Spleen (tissue), 11 donors: ENCODE measurements around the gene HERPUD2. TPM values are rescaled to one million over a fixed set of nuclear protein-coding genes. Genes with fewer than 3 reads are reported as not detected.

Experiments
- DNase-seq: peaks from one replicate; pipeline ENCODE4 v3.0.0-alpha.2; 2020
- H3K27ac ChIP-seq, 8 donors: fragments of 200-600 bp; sonication (generic) in 7 of 8; 1 replicate in 4 of 8; 2 replicates in 4 of 8; pipeline versions ENCODE4 v1.5.0 to v1.8.0; 2016 to 2021; ENCODE audit warnings: inconsistent platforms in 4 of 8, mild to moderate bottlenecking in 4 of 8, moderate library complexity in 1 of 8
- H3K27me3 ChIP-seq, 7 donors: fragments of 200-600 bp; sonication (generic) in 6 of 7; replicated peaks in 1 of 7; 1 replicate in 4 of 7; 2 replicates in 3 of 7; pipeline versions ENCODE4 v1.5.0 to v1.8.0; 2016 to 2021; ENCODE audit warnings: inconsistent platforms in 3 of 7, mild to moderate bottlenecking in 1 of 7
- H3K36me3 ChIP-seq, 6 donors: fragments of 200-600 bp; sonication (generic) in 5 of 6; 1 replicate in 4 of 6; 2 replicates in 2 of 6; pipeline versions ENCODE4 v1.5.0 to v1.8.0; 2016 to 2021; ENCODE audit warnings: inconsistent platforms in 2 of 6
- H3K4me1 ChIP-seq, 6 donors: fragments of 200-600 bp; sonication (generic) in 5 of 6; 1 replicate in 3 of 6; 2 replicates in 3 of 6; pipeline versions ENCODE4 v1.5.0 to v1.8.0; 2016 to 2021; ENCODE audit warnings: inconsistent platforms in 3 of 6
- H3K4me3 ChIP-seq, 8 donors: fragments of 200-600 bp; sonication (generic) in 7 of 8; 1 replicate in 4 of 8; 2 replicates in 4 of 8; pipeline versions ENCODE4 v1.5.0 to v1.8.0; 2016 to 2021; ENCODE audit warnings: inconsistent platforms in 4 of 8, mild to moderate bottlenecking in 4 of 8, moderate library complexity in 2 of 8
- H3K9me3 ChIP-seq, 8 donors: fragments of 200-600 bp; sonication (generic) in 7 of 8; 1 replicate in 4 of 8; 2 replicates in 4 of 8; pipeline versions ENCODE4 v1.5.0 to v1.8.0; 2016 to 2021; ENCODE audit warnings: inconsistent platforms in 4 of 8
- POLR2A ChIP-seq, 3 donors: fragments of 450-650 bp; IDR thresholded peaks; one replicate each; pipeline ENCODE4 v1.5.1; 2017; ENCODE audit warnings: antibody characterized with exemption in 3 of 3, mild to moderate bottlenecking in 1 of 3
- POLR2AphosphoS5 ChIP-seq, 3 donors: sonication (generic); formaldehyde crosslinking; IDR thresholded peaks; one replicate each; pipeline ENCODE4 v1.5.1; 2017; ENCODE audit warnings: antibody characterized with exemption in 3 of 3
- WGBS, 5 donors: extraction: QIAGEN DNeasy Blood & Tissue Kit in 3 of 5; methylation state at CpG; one replicate each; pipeline versions ENCODE4 v1.1.5 to v1.1.7; 2013 to 2018; 5-methylcytosine and 5-hydroxymethylcytosine counted together
- intact Hi-C: fragments of 100-400 bp; cut with DNase I; formaldehyde crosslinking; loops from one replicate; pipeline ENCODE4 v1.15.0; 2023; ENCODE audit warnings: low total_unique reads
- polyA plus RNA-seq, 3 donors: library from polyadenylated mRNA; stranded (reverse); fragments of 200-250 nt; gene quantifications; one replicate each; pipeline ENCODE4 v1.2.1, GENCODE V29; 2013
- total RNA-seq, 7 donors: library from RNA; depleted of rRNA in 3 of 7; stranded (reverse); fragments of >200 nt in 3 of 7; fragmentation: NEBNext Ultra II Directional in 4 of 7; extraction: Animal tissue kit (Norgen Biotek cat#: 25700) in 4 of 7; gene quantifications; one replicate each; pipeline versions ENCODE4 v1.1.0 to v1.2.1, GENCODE V29; 2016 to 2021
- TF ChIP-seq, protein P1 (sequence below), 11 experiments: fragments of 200-600 bp in 7 of 11; fragments of 450-650 bp in 4 of 11; sonication (generic) in 4 of 11; IDR thresholded peaks in 8 of 11; conservative IDR thresholded peaks in 3 of 11; 1 replicate in 7 of 11; 2 replicates in 4 of 11; pipeline versions ENCODE4 v1.4.0 to v1.8.0; 2016 to 2021; ENCODE audit warnings: antibody characterized with exemption in 11 of 11, inconsistent platforms in 4 of 11, mild to moderate bottlenecking in 1 of 11
- donor health status: healthy with polysubstance abuse.
- donor health status: DM: no; HTN: no; CAD: no; lungs with moderate emphysema.
- donor health status: DM: no; HTN: no; CAD: no.
- donor health status: Bipolar disorder and iron deficiency.
- donor health status: healthy.
- donor health status: DM: no; HTN: no; CAD: no.
- donor health status: DM: yes; HTN: yes; CAD: no.

Gene HERPUD2
- total and polyA plus RNA-seq, 10 donors = 11.1 to 46.6 (median 31.7) TPM

DNA sequence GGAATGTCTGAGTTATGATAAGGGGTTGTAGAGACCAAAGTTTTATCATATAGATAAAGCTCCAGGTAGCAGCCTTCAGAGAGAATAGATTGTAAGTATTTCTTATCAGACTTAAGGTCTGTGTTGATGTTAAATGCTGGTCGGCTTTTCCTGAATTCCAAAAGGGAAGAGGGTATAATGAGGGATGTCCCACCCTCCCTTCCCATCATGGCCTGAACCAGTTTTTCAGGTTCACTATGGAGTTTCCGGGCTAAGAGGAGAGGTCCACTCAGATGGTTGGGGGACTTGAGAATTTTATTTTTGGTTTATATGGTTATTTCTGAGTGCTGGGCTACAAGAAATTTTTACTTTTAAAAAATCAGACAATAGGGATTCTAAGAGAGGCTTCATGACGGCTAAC lies 45.2 kb downstream of the HERPUD2 start:
- Histone ChIP-seq H3K4me1 (peaks cover 14 to 68% (median 42%) of the 10 kb centered on the region in 6 donors), H3K27ac (no peak overlapping the region), H3K36me3 (peaks cover 0 to 48% (median 0%) of the 10 kb centered on the region in 6 donors), H3K27me3 (no peaks in the 10 kb centered on the region), H3K4me3 (no peak overlapping the region), H3K9me3 (peaks cover 0 to 20% (median 14%) of the 10 kb centered on the region in 8 donors)
- DNase-seq = no peak
- 95 to 100% (median 95%) methylated on average over 3 of the region's 3 CpGs for whole genome bisulfite sequencing, 5 donors
- intact Hi-C loops = no loop called here
- TF ChIP-seq, protein P1, sequence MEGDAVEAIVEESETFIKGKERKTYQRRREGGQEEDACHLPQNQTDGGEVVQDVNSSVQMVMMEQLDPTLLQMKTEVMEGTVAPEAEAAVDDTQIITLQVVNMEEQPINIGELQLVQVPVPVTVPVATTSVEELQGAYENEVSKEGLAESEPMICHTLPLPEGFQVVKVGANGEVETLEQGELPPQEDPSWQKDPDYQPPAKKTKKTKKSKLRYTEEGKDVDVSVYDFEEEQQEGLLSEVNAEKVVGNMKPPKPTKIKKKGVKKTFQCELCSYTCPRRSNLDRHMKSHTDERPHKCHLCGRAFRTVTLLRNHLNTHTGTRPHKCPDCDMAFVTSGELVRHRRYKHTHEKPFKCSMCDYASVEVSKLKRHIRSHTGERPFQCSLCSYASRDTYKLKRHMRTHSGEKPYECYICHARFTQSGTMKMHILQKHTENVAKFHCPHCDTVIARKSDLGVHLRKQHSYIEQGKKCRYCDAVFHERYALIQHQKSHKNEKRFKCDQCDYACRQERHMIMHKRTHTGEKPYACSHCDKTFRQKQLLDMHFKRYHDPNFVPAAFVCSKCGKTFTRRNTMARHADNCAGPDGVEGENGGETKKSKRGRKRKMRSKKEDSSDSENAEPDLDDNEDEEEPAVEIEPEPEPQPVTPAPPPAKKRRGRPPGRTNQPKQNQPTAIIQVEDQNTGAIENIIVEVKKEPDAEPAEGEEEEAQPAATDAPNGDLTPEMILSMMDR (IDR thresholded peaks at IDR 0.05 in 8 of 11, conservative IDR thresholded peaks at IDR 0.05 in 3 of 11) = no peak
- TF ChIP-seq POLR2A (IDR thresholded peaks at IDR 0.05) (no peak), POLR2AphosphoS5 (IDR thresholded peaks at IDR 0.05) (no peak)

DNA sequence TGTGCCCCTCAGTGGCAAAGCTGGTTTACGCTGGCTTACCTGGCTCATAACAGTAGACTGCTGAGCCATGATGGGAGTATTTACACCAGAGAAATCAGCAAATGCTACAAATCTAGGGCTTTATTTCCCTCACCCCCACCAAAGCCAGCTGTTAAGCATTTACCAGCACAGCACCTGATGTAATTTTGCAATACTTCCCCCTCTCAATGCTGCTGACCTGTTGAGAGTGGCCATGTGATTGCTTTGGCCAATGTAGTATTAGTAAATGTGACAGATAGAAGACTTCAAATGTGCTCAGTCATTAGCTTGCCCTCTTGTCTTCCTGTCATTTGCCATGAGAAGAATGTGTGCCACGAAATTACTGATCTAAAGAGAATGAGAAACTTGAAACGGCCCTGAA lies 46.6 kb downstream of the HERPUD2 start:
- peaks cover 0 to 16% (median 14%) of the 10 kb centered on the region in 8 donors for H3K9me3 ChIP-seq
- DNase-seq = no peak
- H3K4me1 ChIP-seq = peaks cover 14 to 67% (median 48%) of the 10 kb centered on the region in 6 donors
- peak overlapping the region in 3 of 8 donors; percentile 4 to 54 (median 50) for H3K27ac ChIP-seq
- no peaks in the 10 kb centered on the region for H3K27me3 ChIP-seq
- H3K36me3 ChIP-seq = peaks cover 0 to 48% (median 0%) of the 10 kb centered on the region in 6 donors
- WGBS, 5 donors = 42 to 80% (median 63%) methylated on average over 3 of the region's 3 CpGs
- TF ChIP-seq POLR2AphosphoS5 (IDR thresholded peaks at IDR 0.05) (no peak), POLR2A (IDR thresholded peaks at IDR 0.05) (no peak)
- TF ChIP-seq, protein P1 (IDR thresholded peaks at IDR 0.05 in 8 of 11, conservative IDR thresholded peaks at IDR 0.05 in 3 of 11) = no peak
- intact Hi-C loops = no loop called here
- H3K4me3 ChIP-seq = no peak overlapping the region

DNA sequence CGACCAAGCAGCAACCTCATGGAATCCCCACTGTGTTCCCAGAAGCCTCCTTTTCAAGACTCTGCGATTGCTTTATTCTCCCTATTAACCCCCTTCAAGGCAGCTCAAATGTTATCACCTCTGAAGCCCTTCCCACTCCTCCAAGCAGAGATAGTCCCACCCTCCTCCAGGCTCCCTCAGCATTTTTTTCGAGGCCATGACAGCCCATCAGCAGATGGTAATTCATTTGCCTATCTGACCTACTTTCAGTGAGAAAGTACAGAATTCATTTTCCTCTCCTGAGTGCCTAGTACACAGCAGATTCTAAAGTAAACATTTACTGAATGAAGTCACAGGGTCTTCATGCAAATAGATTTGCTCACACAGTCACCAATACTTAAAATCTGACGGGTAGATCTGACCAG lies 47.8 kb downstream of the HERPUD2 start:
- Histone ChIP-seq H3K36me3 (peaks cover 0 to 39% (median 0%) of the 10 kb centered on the region in 6 donors), H3K27me3 (no peaks in the 10 kb centered on the region), H3K4me1 (peaks cover 14 to 75% (median 48%) of the 10 kb centered on the region in 6 donors), H3K4me3 (no peak overlapping the region), H3K9me3 (peaks cover 0 to 4% (median 2%) of the 10 kb centered on the region in 8 donors), H3K27ac (peak overlapping the region in 7 of 8 donors; percentile 8 to 54 (median 47))
- DNase-seq = no peak
- TF ChIP-seq, protein P1 (IDR thresholded peaks at IDR 0.05 in 8 of 11, conservative IDR thresholded peaks at IDR 0.05 in 3 of 11) = no peak
- no peak for TF ChIP-seq POLR2A (IDR thresholded peaks at IDR 0.05)
- no peak for TF ChIP-seq POLR2AphosphoS5 (IDR thresholded peaks at IDR 0.05)
- intact Hi-C loops = no loop called here
- WGBS, 5 donors = 45 to 58% (median 56%) methylated on average over 4 of the region's 4 CpGs

DNA sequence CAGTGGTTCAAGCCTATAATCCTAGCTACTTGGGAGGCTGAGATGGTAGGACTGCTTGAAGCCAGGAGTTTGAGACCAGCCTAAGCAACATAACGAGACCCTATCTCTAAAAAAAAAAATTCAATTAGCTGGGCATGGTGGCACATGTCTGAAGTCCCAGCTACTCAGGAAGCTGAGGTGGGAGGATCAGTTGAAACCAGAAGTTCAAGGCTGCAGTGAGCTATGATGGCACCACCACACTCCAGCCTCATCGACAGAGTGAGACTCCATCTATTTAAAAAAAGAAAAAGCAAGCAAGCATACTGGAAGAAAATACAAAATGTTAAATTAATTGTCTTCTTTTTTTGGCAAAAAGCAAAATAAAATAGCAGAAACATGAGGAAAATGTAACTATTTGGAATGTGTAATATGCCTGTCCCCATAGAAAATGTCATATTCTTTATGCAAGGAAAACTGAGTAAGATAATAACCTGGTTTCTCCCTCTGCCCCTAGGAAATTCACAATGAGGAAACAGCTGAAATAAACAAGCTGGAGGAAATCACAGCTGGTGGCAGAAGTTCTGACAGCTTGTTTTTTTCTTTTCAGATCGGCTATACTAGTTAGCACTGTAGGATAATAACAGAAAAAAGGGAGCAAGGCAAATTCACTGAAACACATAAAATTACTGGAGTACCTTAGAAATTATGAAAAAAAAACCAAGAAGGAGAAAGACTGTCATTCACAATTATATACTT lies 48.5 kb downstream of the HERPUD2 start:
- no peak for DNase-seq
- Histone ChIP-seq H3K27me3 (no peaks in the 10 kb centered on the region), H3K9me3 (no peaks in the 10 kb centered on the region), H3K4me1 (peaks cover 14 to 69% (median 48%) of the 10 kb centered on the region in 6 donors), H3K27ac (peak overlapping the region in 7 of 8 donors; percentile 8 to 54 (median 47)), H3K36me3 (peaks cover 0 to 33% (median 0%) of the 10 kb centered on the region in 6 donors), H3K4me3 (no peak overlapping the region)
- WGBS, 5 donors = 29 to 40% (median 37%) methylated on average over 3 of the region's 3 CpGs
- intact Hi-C loops = no loop called here
- TF ChIP-seq, protein P1 (IDR thresholded peaks at IDR 0.05 in 8 of 11, conservative IDR thresholded peaks at IDR 0.05 in 3 of 11) = no peak
- TF ChIP-seq POLR2A (IDR thresholded peaks at IDR 0.05) (no peak), POLR2AphosphoS5 (IDR thresholded peaks at IDR 0.05) (no peak)
